ENCODE data around the gene SH3D21. TPM values are rescaled to one million over a fixed set of nuclear protein-coding genes. Genes with fewer than 3 reads are reported as not detected.
A peak's percentile ranks its signal among the peaks of the same experiment; 100 is the strongest.

Gene SH3D21
- total and polyA plus RNA-seq, 2 donors (not counting 1 experiment from before 2014, with no cell fraction given): 0.49 to 1.8 TPM

DNA sequence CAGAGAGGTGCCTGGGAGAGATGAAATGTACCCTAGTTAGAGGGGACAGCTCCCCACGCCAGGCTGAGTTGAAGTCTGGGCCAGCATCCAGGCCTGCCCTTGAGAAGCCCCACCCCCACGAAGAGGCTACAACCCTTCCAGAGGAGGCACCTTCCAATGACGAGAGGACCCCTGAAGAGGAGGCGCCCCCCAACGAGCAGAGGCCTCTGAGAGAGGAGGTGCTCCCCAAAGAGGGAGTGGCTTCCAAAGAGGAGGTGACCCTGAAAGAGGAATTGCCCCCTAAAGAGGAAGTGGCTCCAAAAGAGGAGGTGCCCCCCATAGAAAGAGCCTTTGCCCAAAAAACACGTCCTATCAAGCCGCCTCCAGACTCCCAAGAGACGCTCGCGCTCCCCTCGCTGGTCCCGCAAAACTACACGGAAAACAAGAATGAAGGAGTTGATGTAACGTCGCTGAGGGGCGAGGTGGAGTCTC lies 14.2 kb downstream of the SH3D21 start:
- intact Hi-C loops (cut with micrococcal nuclease): loop anchor here (5.0 kb wide), 1 partner anchor 47 kb away; no protein-coding TSS in a partner anchor
- Histone ChIP-seq H3K4me2 (replicated peaks; ENCODE audit: low read depth, low read length, poor library complexity, severe bottlenecking) (peak overlapping the region; percentile 97), H3K9ac (ENCODE audit: low read length) (peak overlapping the region; percentile 61)

DNA sequence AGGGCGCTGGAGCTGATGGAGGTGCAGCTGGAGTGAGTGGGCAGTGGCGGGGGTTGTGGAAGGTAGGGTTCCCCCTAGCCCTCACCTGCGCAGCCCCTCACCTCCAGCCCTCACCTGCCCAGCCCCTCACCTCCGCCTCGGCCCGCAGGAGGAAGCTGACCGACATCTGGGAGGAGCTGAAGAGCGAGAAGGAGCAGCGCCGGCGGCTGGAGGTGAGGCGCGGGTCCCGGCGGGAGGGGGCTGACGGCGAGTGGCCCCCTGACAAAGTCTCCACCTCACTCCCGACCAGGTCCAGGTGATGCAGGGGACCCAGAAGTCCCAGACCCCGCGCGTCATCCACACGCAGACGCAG lies 14.6 kb downstream of the SH3D21 start:
- intact Hi-C loops (cut with micrococcal nuclease): loop anchor here (5.0 kb wide), 1 partner anchor 47 kb away; no protein-coding TSS in a partner anchor
- H3K27me3 ChIP-seq (replicated peaks in 1 of 4; ENCODE audit: control extremely low read depth in 1 of 4, control insufficient read depth in 3 of 4, insufficient read depth in 4 of 4, low read length in 3 of 4): peaks cover 0 to 23% (median 10%) of the 10 kb centered on the region in 4 experiments
- no peak for TF ChIP-seq EZH2 (IDR thresholded peaks at IDR 0.05; ENCODE audit: borderline replicate concordance, insufficient read depth, low read depth, low read length, poor library complexity, severe bottlenecking)
- TF ChIP-seq, protein P1, sequence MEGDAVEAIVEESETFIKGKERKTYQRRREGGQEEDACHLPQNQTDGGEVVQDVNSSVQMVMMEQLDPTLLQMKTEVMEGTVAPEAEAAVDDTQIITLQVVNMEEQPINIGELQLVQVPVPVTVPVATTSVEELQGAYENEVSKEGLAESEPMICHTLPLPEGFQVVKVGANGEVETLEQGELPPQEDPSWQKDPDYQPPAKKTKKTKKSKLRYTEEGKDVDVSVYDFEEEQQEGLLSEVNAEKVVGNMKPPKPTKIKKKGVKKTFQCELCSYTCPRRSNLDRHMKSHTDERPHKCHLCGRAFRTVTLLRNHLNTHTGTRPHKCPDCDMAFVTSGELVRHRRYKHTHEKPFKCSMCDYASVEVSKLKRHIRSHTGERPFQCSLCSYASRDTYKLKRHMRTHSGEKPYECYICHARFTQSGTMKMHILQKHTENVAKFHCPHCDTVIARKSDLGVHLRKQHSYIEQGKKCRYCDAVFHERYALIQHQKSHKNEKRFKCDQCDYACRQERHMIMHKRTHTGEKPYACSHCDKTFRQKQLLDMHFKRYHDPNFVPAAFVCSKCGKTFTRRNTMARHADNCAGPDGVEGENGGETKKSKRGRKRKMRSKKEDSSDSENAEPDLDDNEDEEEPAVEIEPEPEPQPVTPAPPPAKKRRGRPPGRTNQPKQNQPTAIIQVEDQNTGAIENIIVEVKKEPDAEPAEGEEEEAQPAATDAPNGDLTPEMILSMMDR (IDR thresholded peaks at IDR 0.05): no peak
- peak overlapping the region; percentile 61 for H3K9ac ChIP-seq (ENCODE audit: low read length)
- ChIA-PET CTCF (interaction anchor here (0.7 kb wide), 1 partner anchor 23 kb away, joined by 3 read pairs; no protein-coding TSS in a partner anchor), POLR2A (interaction anchor here (0.7 kb wide), 1 partner anchor 86 kb away, joined by 3 read pairs; no protein-coding TSS in a partner anchor)
- DNase-seq: no peak
- Mint-ChIP-seq H3K9me3 (ENCODE audit: insufficient read depth) (no peaks in the 10 kb centered on the region), H3K4me1 (peaks cover 30% of the 10 kb centered on the region), H3K4me3 (peak overlapping the region; percentile 82), H3K27me3 (peaks cover 8% of the 10 kb centered on the region), H3K27ac (peak overlapping the region; percentile 39)
- no peaks in the 10 kb centered on the region for H3K36me3 ChIP-seq (replicated peaks in 1 of 2; ENCODE audit: control extremely low read depth in 1 of 2, control insufficient read depth in 1 of 2, extremely low read depth in 1 of 2, insufficient read depth in 2 of 2, low read length in 1 of 2)
- H3K4me2 ChIP-seq (replicated peaks; ENCODE audit: low read depth, low read length, poor library complexity, severe bottlenecking): peak overlapping the region; percentile 97
- no peak overlapping the region for H3K27ac ChIP-seq (ENCODE audit: low read length in 2 of 2)
- peak overlapping the region; percentile 75 for H2AFZ ChIP-seq (ENCODE audit: insufficient read depth, low read depth, low read length, poor library complexity, severe bottlenecking)
- peaks cover 33 to 40% of the 10 kb centered on the region in 2 donors for H3K4me1 ChIP-seq (ENCODE audit: control insufficient read depth in 2 of 2, insufficient read depth in 2 of 2, low read length in 2 of 2)
- ATAC-seq (ENCODE audit: low read depth): no peak
- H3K9me3 ChIP-seq (ENCODE audit: control extremely low read depth in 1 of 3, control insufficient read depth in 2 of 3, insufficient read depth in 1 of 3, low read length in 2 of 3): no peaks in the 10 kb centered on the region
- peak overlapping the region in 4 of 5 experiments; percentile 53 to 69 (median 56) for H3K4me3 ChIP-seq (ENCODE audit: control extremely low read depth in 1 of 5, extremely low read depth in 1 of 5, insufficient read depth in 1 of 5, low read depth in 2 of 5, low read length in 4 of 5)
- H3K79me2 ChIP-seq (ENCODE audit: control insufficient read depth, insufficient read depth, low read length): no peaks in the 10 kb centered on the region
- peaks cover 8% of the 10 kb centered on the region for H4K20me1 ChIP-seq (ENCODE audit: control insufficient read depth, insufficient read depth, low read length, poor library complexity, severe bottlenecking)
- WGBS (ENCODE audit: insufficient coverage): 3% methylated on average over 20 of the region's 23 CpGs

More for the DNA sequence above, 14.2 kb downstream of the SH3D21 start:
- ChIA-PET POLR2A (interaction anchor here (0.7 kb wide), 1 partner anchor 86 kb away, joined by 3 read pairs; no protein-coding TSS in a partner anchor), CTCF (interaction anchor here (0.7 kb wide), 1 partner anchor 24 kb away, joined by 3 read pairs; no protein-coding TSS in a partner anchor)
- ATAC-seq (ENCODE audit: low read depth) (no peak), DNase-seq (peak; percentile 68)
- Mint-ChIP-seq H3K27ac (peak overlapping the region; percentile 39), H3K4me1 (peaks cover 30% of the 10 kb centered on the region), H3K27me3 (peaks cover 9% of the 10 kb centered on the region), H3K4me3 (peak overlapping the region; percentile 82), H3K9me3 (ENCODE audit: insufficient read depth) (no peaks in the 10 kb centered on the region)
- H3K79me2 ChIP-seq (ENCODE audit: control insufficient read depth, insufficient read depth, low read length): no peaks in the 10 kb centered on the region
- no peaks in the 10 kb centered on the region for H3K36me3 ChIP-seq (replicated peaks in 1 of 2; ENCODE audit: control extremely low read depth in 1 of 2, control insufficient read depth in 1 of 2, extremely low read depth in 1 of 2, insufficient read depth in 2 of 2, low read length in 1 of 2)
- peak overlapping the region; percentile 75 for H2AFZ ChIP-seq (ENCODE audit: insufficient read depth, low read depth, low read length, poor library complexity, severe bottlenecking)
- WGBS (ENCODE audit: insufficient coverage): 10% methylated on average over 10 of the region's 16 CpGs
- peaks cover 8% of the 10 kb centered on the region for H4K20me1 ChIP-seq (ENCODE audit: control insufficient read depth, insufficient read depth, low read length, poor library complexity, severe bottlenecking)
- H3K27me3 ChIP-seq (replicated peaks in 1 of 4; ENCODE audit: control extremely low read depth in 1 of 4, control insufficient read depth in 3 of 4, insufficient read depth in 4 of 4, low read length in 3 of 4): peaks cover 0 to 22% (median 10%) of the 10 kb centered on the region in 4 experiments
- TF ChIP-seq EZH2 (IDR thresholded peaks at IDR 0.05; ENCODE audit: borderline replicate concordance, insufficient read depth, low read depth, low read length, poor library complexity, severe bottlenecking): no peak
- TF ChIP-seq, protein P1 (IDR thresholded peaks at IDR 0.05): no peak
- peak overlapping the region in 4 of 5 experiments; percentile 53 to 69 (median 56) for H3K4me3 ChIP-seq (ENCODE audit: control extremely low read depth in 1 of 5, extremely low read depth in 1 of 5, insufficient read depth in 1 of 5, low read depth in 2 of 5, low read length in 4 of 5)
- H3K9me3 ChIP-seq (ENCODE audit: control extremely low read depth in 1 of 3, control insufficient read depth in 2 of 3, insufficient read depth in 1 of 3, low read length in 2 of 3): no peaks in the 10 kb centered on the region
- no peak overlapping the region for H3K27ac ChIP-seq (ENCODE audit: low read length in 2 of 2)
- peaks cover 33 to 40% of the 10 kb centered on the region in 2 donors for H3K4me1 ChIP-seq (ENCODE audit: control insufficient read depth in 2 of 2, insufficient read depth in 2 of 2, low read length in 2 of 2)

Data from B cell (primary cell).